Stimulated activated CD8-positive, alpha-beta memory T cell treated with anti-CD3 and anti-CD28 coated beads, Interleukin-2, amount 100 ng/mL, for 48 hours (primary cell): ENCODE data around the gene NANOS3.
A peak's percentile ranks its signal among the peaks of the same experiment; 100 is the strongest.

Experiments
- DNase-seq, 2 donors: peaks; one replicate each; pipeline ENCODE4 v3.0.0-alpha.2; 2020; ENCODE audit warnings: low read depth in 2 of 2

NANOS3 gene

DNA sequence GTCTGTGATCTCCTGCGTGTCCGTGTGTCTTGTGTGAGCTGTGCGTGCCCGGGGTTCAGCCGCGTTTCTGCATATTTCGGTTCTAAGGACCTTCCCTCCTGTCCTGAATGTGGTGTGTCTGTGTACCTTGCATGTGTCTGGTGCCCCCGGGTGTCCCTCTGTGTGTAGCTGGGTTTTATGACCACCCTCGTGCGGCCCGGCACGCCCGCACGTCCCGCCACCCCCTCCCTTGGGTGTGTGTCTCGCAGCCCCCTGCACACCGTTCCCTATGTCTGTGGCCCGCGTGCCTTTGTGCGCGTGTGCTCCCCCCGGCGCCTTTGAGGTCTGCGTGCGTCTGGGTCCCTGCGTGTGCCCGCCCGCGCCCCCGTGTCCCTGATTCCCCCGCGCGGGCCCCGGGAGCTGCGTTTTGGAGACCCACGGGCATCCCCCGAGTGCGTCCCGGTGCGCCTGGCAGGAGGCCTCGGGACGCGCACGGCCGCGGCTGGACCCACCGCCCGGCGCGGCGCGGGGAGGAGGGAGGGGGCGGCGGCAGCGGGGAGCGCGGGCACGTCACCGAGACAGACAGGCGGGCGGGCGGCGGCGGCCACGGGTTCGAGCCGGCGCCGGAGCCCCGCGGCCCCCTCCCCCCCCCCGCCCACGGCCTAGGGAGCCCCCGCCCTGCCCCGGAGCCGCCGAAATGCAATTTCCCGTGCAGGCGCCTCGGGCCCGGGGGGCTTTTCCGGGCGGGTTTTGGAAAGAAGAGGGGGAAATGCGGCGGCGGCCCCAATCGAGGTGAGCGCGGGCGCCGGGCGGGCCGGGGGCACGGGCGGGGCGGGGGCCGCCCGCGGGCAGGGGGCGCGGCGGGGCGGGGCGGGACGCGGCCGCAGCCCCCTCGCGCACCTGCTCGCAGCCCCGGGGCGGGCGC, 12.0 kb upstream of the NANOS3 start:
- no peak for DNase-seq

DNA sequence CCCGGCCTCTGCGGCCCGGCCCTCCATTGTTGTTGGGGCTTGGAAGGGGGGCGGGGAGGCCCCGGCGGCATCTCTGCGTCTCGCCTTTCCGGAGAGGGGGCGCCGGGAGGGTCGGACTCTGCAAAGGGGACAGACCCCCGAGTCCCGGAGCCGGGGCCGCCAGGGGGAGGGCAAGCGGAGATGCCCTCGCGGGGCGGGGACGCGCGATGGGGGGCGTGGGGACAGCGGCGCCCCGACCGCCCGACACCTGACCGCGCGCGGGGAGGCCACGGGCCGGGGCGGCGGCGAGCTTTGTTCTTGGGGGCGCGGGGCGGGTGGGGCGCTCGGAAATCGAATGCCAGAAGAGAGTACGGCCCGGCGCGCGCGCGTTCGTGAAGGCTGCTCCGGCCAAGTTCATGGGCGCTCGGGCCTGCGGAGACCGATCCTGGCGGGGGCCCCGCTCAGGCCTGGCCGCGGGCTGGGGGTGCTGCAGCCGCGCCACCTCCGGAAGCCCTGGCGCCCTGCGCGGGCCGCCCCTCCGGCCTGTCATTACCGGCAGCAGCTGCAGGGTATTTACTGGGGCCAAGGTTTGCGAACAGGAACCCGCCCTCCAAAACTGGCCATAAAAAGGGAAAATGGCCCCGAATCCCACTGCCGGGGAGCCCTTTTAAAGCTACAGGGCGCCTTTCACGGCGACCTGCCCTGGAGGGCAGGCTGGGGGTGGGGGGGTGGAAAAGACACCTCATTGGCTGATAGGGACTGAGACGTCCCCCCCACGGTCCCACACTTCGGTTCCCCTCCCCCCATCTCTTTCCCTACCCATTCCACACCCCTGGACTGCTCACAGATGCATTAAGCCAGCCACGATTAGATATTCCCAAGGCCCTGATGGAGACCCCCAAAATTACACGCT, 11.1 kb upstream of the NANOS3 start:
- DNase-seq = no peak

DNA sequence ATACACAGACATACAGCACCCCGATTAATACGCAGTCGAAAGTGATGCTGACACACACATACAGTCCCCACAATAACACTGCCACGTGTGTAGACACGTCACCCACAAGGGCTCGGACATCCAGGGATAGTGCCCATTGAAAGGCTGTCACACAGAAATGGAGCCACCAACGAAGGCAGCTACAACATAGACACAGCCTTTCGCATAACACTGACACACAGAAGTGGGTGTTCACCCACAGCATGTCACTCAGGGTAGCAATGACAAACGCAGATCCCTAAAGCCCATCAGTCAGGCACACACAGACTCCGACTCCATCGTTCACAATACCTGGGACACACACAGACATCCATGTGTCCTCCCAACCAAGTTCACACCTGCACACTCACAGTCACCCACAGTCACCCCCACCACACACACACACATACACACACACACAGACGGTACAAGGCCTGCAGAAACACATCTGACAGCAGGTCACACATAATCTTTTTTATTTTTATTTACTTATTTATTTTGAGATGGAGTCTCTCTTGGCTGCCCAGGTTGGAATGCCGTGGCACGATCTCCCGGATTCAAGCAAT, 10.4 kb upstream of the NANOS3 start:
- DNase-seq = no peak

DNA sequence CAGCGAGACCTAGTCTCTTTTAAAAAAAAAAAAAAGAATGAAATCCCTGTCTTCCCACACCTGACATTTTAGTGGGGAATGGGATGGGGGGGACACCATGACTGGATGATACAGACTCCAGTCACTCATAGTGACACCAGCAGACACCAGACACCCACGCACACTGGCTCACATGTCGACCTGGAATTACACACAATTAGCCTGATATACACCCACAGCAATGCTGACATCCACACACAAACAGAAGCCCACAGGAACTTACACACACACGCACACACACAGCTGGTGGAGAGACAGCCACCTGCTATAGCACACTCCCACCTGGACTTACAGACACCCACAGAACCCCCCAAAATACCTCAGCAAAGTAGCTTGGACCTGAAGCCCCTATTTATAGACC, 8.3 kb upstream of the NANOS3 start:
- no peak for DNase-seq

DNA sequence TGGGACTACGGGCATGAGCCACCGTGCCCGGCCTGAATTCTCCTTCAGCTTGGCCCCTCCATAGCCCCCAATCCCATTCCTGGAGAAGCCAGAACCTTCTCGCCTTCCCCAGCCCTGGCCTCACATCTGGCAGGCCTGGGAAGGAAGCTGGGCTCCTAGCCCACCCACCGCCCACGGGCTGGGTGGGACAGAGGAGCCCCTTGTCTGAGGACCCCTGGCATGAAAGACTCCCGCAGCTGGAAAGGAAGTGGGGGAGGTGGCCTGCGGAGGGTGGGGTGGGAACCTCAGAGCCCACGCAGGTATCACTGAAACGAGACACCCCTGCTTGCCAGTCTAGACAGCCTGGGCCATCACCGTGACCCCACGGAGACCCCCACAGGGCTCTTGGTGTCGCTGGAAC, 7.7 kb upstream of the NANOS3 start:
- no peak for DNase-seq

DNA sequence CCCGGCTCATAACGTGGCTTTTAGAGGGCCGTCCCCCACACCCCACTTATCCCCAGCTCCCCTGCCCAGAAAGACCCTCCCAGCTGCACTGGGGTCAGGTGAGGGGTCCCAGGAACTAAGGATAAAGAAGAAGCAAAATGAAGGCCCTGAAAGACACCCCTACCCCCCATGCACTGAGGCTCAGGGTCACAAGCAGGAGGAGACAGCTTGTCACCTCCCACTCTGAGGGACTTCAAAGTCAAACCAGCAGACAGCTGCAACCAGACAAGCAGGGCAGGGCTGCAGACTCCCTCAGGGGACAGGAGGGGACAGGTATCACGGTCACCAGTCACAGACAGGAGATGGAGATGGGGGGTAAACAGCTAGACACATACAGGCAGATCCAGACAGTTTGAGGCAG, 6.1 kb upstream of the NANOS3 start:
- DNase-seq = no peak

DNA sequence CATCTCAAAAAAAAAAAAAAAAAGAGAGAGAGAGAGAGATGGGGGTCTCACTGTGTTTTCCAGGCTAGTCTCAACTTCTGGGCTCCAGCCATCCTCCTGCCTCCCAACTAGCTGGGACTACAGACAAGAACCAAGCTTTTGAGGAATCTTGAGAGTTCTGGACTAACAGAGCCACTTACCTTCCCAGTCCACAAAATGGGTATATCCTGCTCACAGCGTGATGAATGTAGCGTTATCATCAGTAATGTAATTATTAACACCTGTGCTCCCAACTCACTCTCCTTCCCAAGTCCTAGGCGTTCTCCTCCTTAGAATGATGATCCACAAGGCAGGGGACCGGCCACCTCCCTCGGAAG, 4.6 kb upstream of the NANOS3 start:
- DNase-seq = no peak

DNA sequence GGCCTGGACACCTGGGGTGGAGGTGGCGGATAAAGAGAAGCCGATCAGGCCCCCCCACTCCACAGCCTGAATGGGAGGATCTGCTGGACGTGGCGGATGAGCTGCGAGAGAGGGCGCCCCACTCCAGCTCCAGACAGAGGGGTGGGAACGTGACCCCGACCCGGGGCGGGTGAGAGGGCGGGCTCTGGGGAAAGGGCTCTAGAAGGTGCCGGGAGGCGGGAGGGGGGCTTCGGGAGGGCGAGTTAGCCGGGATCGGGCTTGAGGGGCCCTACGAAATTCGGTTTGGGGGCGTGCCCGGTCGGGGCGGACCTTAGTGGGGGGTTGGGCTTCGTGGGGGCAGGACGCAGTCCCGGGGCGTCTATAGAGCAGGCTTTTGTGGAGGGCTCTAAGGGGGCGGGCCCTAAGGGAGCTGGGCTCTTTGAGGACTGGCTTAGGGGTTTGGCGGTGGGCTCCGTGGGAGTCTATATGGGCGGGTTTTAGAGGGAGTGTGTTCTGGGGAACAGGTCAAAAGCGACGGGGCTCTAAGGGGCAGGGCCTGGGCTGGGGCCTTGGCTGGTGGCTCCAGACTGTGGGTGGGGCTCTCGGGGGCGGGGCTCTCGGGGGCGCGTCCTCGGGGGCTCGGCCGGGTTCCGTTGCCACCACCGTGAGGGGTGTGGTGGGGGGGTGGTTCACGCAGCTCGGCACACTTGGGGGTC, 4.1 kb upstream of the NANOS3 start:
- no peak for DNase-seq

DNA sequence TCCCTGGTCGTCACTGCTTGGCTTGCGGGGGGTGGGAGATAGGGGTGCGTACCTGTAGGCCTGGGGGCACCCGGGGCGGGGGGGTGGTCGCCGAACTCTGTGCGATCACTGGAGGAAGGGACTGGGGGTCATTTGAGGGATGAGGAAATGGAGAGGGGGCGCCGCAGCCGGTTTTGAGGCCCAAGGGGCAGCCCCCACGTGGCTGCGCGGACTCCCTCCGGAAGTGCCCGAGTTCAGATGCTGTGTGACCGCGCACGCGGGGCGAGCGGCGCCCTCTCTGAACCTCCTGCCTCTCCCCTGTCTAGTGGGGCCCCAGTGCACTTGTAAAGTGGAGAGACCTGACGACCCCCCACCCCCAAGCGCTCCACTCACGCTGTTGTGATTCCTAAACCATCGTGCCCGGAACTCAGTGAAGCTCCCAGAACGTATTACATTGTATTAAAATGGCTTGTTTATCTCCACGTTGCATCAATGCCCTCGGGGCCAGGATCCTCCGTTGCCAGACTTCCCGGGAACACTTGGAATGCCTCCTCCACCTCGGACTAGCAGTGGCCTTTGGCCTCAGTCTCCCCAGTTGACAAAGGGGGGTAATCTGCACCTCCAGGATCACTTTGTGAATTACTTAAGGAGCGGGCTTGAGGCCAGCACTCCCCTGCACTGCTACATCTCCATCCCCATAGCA, 3.0 kb upstream of the NANOS3 start:
- DNase-seq = no peak

DNA sequence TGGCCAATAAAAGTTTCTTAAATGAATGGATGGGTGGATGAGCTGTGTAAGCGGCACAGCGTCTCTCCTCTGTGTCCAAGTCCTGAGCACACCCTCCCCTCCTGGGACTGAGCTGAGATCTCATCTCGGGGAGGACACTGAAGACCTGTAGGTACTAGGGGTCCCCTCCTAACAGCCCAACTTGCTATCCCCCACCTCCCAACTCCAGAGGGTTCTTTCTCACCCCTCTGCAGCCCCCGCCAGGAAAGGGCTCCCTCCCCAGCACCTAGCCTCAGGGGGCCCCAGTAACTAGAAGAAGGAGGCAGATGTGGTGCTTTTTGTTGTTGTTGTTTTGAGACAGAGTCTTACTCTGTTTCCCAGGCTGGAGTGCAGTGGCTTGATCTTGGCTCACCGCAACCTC, 1.1 kb upstream of the NANOS3 start:
- no peak for DNase-seq

DNA sequence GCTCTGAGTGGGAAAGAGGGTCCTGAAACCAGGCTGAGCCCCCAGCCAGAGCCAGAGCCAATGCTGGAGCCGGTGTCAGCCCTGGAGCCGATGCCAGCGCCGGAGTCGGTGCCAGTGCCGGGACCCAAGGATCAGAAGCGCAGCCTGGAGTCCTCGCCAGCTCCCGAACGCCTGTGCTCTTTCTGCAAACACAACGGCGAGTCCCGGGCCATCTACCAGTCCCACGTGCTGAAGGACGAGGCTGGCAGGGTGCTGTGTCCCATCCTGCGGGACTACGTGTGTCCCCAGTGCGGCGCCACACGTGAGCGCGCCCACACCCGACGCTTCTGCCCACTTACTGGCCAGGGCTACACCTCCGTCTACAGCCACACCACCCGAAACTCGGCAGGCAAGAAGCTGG, 369 bp downstream of the NANOS3 start:
- no peak for DNase-seq

DNA sequence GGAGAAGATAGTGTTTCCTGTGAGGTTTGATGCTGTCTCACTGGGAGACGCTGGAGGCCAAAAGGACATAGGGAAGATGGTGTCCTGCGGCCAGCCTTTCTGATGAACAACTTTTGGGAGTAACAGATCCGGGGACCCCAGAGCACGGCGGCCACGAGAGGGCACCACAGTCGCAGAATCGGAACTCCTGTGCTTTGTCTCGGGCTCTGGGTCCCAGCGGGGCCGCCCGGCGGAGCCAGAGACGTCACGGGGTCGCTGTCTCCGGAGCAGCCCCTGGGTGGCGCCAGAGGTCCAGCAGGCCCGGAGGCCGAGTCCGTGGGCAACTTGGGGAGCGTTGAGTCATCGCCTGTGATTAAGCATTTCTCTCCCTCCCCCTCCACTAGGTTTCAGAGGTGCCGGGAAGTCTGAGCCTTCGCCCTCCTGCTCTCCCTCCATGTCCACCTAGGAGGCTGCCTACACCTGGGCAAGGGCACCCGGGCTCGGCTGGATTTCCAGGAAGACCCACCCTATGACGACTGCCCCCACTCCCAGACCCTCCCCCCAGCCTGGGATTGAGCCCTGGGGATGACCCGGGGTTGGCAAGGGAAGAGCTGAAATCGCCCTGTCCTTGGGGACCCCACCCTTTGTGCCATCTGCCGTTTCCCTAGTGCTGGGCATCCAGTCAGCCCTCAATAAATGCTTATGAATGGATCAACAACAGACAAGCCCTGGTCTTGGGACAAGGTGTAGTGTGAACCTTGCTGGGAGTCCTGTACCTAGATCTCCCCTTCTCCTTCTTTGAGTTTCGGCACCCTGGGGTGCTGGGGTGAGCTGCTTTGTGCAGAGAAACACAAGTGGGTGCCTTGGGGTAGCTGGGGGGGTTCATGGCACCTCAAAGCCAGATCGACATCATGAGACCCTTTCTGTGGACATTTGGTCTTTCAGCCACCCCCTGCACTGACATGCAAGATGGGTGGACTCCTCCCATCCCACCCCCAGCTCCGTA, 3.4 kb downstream of the NANOS3 start:
- DNase-seq = peak; percentile 98

DNA sequence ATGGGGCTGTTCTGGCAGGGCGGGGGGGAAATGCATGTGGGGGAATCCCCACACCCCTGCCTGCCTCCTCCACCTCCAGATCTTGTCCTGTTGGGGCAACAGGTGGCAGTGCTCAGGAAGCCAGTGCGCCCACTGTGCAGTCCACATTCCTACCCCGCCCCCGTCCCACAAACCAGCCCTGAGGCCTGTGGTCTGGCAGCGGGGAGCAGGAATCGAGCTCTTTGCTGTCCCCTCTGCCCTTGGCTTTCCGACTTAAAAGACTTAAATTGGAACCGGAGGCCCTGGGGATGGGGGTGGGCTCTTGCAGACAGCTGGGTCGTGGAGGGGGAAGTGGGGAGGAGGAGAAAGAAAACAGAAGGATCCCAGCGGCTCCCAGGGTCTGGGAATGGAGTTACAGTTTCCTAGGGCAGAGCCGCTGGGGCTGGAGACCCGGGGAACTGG, 4.3 kb downstream of the NANOS3 start:
- no peak for DNase-seq

DNA sequence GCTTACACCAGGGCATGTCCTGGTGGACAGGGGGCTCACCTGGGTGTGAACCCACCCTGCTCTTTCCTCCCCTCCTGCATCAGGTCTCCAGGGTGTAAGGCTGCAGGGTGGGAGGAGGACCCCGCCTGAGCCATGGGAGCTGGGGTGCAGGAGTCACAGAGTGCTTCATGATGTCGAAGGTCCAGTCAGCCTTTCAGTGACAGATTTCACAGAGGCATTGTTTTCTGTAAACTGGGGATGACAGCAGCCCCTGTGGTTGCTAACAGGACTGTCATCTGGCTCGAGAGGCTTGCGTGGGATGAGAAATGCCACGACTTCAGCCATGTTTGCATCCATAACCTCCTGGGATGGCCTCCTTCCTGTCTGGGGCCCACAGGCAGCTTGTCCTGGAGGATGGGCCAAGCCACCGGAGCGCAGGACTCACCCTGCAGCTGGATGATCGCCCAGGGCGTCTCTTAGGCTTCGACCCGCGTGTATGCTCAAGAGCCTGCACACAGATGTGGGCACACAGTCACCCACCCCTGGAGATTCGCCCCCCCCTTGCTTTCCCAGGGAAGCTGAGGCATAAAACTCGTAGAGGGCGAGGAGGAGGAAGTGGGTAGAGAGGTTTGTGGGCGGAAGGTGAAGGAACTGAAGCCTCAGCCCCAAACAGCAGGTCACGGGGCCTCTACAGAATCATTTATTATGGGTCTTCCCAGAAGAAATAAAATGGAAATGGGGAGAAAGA, 4.9 kb downstream of the NANOS3 start:
- DNase-seq = no peak

DNA sequence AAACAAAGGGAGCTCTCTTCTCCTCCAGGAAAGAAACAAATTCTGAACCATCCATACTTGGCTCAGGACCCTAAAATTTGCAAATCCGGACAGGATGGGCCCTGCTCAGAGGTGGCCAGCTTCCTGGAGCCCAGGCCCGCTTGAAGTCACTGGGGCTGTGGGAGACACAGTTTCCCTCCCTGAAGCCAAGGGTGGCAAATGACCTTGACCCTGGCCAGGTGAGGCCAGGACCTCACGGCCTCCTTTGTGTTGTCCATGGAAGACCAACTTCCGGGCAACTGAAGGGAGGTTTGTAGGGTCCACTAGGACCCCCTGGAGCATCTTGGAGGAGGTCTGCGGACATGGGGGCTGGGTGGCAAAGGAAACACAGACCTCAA, 5.5 kb downstream of the NANOS3 start:
- no peak for DNase-seq

DNA sequence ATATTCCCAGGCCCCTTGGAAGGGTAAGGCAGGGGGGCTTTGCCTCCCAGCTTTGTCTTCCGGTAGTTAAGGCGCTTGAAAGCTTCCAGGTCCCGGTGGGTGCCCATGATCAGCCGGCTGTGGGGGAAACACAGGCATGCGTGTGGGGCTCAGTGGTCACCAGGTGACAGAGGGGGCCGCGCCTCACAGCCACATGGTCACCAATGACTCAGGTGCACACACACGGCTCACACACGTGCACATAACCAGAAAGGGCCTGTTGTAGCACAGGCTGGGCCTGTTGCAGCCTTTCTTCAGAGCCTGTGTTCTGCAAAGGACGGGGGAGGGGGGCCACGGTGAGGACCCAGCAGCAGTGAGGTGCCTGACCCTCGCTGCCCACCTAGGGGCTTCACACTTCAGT, 5.9 kb downstream of the NANOS3 start:
- DNase-seq = no peak

DNA sequence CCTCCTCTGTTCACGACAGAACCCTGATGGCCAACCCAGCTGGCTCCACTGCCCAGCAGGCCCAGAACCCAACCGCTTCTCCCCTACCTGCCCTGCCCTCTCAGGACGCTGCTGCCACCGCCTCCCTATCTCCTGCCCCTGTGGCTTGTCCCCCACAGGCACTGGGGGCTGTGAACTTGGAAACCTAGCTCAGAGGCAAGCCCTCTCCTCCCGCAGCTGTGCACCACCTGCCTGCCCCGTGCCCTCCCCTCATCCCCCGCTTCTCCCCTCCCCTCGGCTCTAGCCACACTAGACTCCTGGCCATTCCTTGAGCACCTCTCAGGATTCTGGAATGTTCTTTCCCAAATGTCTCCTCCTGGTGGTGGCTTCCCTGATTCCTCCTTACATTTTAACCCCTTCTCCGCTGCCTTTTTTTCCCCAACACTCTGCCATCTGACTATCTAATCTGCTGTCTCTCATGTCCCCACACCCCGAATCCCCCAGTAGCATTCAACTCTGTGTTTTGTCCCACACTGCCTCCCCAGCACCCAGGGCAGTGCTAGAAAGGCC, 6.7 kb downstream of the NANOS3 start:
- DNase-seq = no peak

DNA sequence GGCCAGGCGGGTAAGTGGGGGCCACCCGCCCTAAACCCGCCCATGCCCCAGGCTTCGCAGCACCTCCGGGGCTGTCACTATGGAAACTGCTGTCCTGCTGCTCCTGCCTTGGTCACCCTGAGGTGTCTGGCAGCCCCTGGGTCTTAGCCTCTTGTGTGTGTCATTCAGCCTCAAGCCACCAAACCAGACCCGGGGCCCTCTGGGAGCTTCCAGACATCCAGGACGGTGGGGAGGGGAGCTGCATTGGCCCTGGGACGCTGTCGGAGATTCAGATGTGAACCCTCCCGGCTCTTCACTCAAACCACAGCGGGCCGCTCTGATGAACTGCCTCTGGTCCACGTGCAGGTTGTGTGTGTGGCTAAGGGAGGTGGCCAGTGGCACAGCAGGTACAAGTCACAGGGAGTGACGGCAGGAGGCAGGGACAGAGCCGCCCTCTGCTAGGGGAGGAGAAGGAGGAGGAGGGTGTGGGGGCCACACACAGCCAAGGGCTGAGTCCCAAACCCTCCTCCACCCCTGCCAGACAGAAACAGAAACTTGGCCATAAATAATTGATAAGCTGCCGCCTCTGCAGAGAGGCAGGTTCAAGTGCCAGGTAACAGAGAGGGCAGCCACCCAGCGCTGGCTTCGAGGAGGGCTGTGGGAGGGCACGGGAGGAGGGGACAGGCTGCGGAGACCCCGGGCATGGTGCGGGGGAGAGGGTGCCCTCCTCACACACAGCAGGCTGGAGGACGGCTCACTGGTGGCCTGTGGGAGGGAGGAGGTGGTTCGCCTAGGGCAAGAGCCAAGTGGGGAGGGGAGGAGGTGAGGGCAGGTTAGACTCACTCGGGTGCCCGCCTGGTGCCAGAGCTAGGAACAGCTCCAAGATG, 8.0 kb downstream of the NANOS3 start:
- no peak for DNase-seq
